Gastrocnemius medialis (tissue), 4 donors: ENCODE measurements around the gene RANBP2. TPM values are rescaled to one million over a fixed set of nuclear protein-coding genes. Genes with fewer than 3 reads are reported as not detected.

ENCODE experiments used
- ATAC-seq, 2 donors: fragments of 150-250 bp; one replicate each; pipeline ENCODE4 v1.9.1; 2016
- DNase-seq, 2 donors: peaks; one replicate each; pipeline ENCODE4 v3.0.0-alpha.2; 2019
- H3K27ac ChIP-seq, 4 donors: fragments of 200-600 bp; sonication (generic); 1 replicate in 1 of 4; 2 replicates in 3 of 4; pipeline ENCODE4 v1.5.1; 2016 to 2018; ENCODE audit warnings: mild to moderate bottlenecking in 2 of 4, moderate library complexity in 1 of 4
- H3K27me3 ChIP-seq, 3 donors: fragments of 200-600 bp; sonication (generic) in 2 of 3; 1 replicate in 1 of 3; 2 replicates in 2 of 3; pipeline versions ENCODE4 v1.5.1 to v1.6.0; 2016 to 2019; ENCODE audit warnings: mild to moderate bottlenecking in 1 of 3, moderate library complexity in 1 of 3
- H3K36me3 ChIP-seq, 2 donors: fragments of 200-600 bp; sonication (generic) in 1 of 2; one replicate each; pipeline ENCODE4 v1.5.1; 2017 to 2018
- H3K4me1 ChIP-seq, 2 donors: fragments of 200-600 bp; sonication (generic) in 1 of 2; one replicate each; pipeline ENCODE4 v1.5.1; 2016 to 2017; ENCODE audit warnings: mild to moderate bottlenecking in 2 of 2
- H3K4me3 ChIP-seq, 4 donors: fragments of 200-600 bp; sonication (generic) in 3 of 4; 1 replicate in 1 of 4; 2 replicates in 3 of 4; pipeline ENCODE4 v1.5.1; 2016 to 2019; ENCODE audit warnings: mild to moderate bottlenecking in 2 of 4
- H3K9me3 ChIP-seq, 3 donors: fragments of 200-600 bp; sonication (generic) in 2 of 3; 1 replicate in 1 of 3; 2 replicates in 2 of 3; pipeline ENCODE4 v1.5.1; 2016 to 2019
- CTCF ChIP-seq, 5 experiments: fragments of 450-650 bp in 3 of 5; fragments of 200-600 bp in 2 of 5; sonication (generic) in 2 of 5; IDR thresholded peaks in 4 of 5; conservative IDR thresholded peaks in 1 of 5; 1 replicate in 4 of 5; 2 replicates in 1 of 5; pipeline ENCODE4 v1.5.1; 2016 to 2019; ENCODE audit warnings: antibody characterized with exemption in 5 of 5, mild to moderate bottlenecking in 3 of 5, moderate library complexity in 3 of 5
- POLR2A ChIP-seq, 2 donors: fragments of 450-650 bp; IDR thresholded peaks; one replicate each; pipeline ENCODE4 v1.6.1; 2017; ENCODE audit warnings: antibody characterized with exemption in 2 of 2, mild to moderate bottlenecking in 2 of 2, moderate library complexity in 2 of 2
- in situ Hi-C, 4 donors: fragments of 200-750 bp; cut with MboI; loops; one replicate each; pipeline versions ENCODE4 v1.15.0 to v1.8.0; 2017; ENCODE audit warnings: low sequenced_read_pairs in 4 of 4
- intact Hi-C: fragments of 100-400 bp; cut with DNase I; formaldehyde crosslinking; loops from one replicate; pipeline ENCODE4 v1.15.1; 2023; ENCODE audit warnings: low total_unique reads
- total RNA-seq, 4 donors: library from RNA; depleted of rRNA; stranded (reverse); fragments of >200 nt; gene quantifications; one replicate each; pipeline versions ENCODE4 v1.1.0 to v1.2.3, GENCODE V29; 2016

Gene RANBP2
- total RNA-seq, 4 donors from 2014 or later, result 66.6 to 82.0 (median 76.7) TPM

GRCh38 chr2:108825254-108825653 is 106.0 kb downstream of the RANBP2 start:
- Histone ChIP-seq H3K27me3 (no peaks in the 10 kb centered on the region), H3K9me3 (no peaks in the 10 kb centered on the region), H3K4me3 (no peak overlapping the region), H3K4me1 (no peaks in the 10 kb centered on the region), H3K36me3 (no peaks in the 10 kb centered on the region), H3K27ac (no peak overlapping the region)
- ATAC-seq, result no peak
- in situ Hi-C loops, result no loop called here
- no peak for DNase-seq
- TF ChIP-seq POLR2A (IDR thresholded peaks at IDR 0.05) (no peak), CTCF (IDR thresholded peaks at IDR 0.05 in 4 of 5, conservative IDR thresholded peaks at IDR 0.05 in 1 of 5) (no peak)
- intact Hi-C loops, result no loop called here

GRCh38 chr2:108825736-108826135 is 106.5 kb downstream of the RANBP2 start:
- in situ Hi-C loops (no loop called here), intact Hi-C loops (no loop called here)
- Histone ChIP-seq H3K4me3 (no peak overlapping the region), H3K27me3 (no peaks in the 10 kb centered on the region), H3K36me3 (no peaks in the 10 kb centered on the region), H3K9me3 (no peaks in the 10 kb centered on the region), H3K4me1 (no peaks in the 10 kb centered on the region), H3K27ac (no peak overlapping the region)
- TF ChIP-seq CTCF (IDR thresholded peaks at IDR 0.05 in 4 of 5, conservative IDR thresholded peaks at IDR 0.05 in 1 of 5) (no peak), POLR2A (IDR thresholded peaks at IDR 0.05) (no peak)
- ATAC-seq (no peak), DNase-seq (no peak)

- no peak for DNase-seq
- intact Hi-C loops (no loop called here), in situ Hi-C loops (no loop called here)
- no peak for TF ChIP-seq CTCF (IDR thresholded peaks at IDR 0.05 in 4 of 5, conservative IDR thresholded peaks at IDR 0.05 in 1 of 5)
- no peak for TF ChIP-seq POLR2A (IDR thresholded peaks at IDR 0.05)
- Histone ChIP-seq H3K4me3 (no peak overlapping the region), H3K9me3 (no peaks in the 10 kb centered on the region), H3K27me3 (no peaks in the 10 kb centered on the region), H3K27ac (no peak overlapping the region), H3K4me1 (no peaks in the 10 kb centered on the region), H3K36me3 (no peaks in the 10 kb centered on the region)
- ATAC-seq, result no peak
These were observed 110.5 kb downstream of the RANBP2 start for GRCh38 chr2:108829578-108830310.

- ATAC-seq, result no peak
- Histone ChIP-seq H3K27me3 (no peaks in the 10 kb centered on the region), H3K4me1 (no peaks in the 10 kb centered on the region), H3K4me3 (no peak overlapping the region), H3K9me3 (peaks cover 0 to 8% (median 0%) of the 10 kb centered on the region in 3 donors), H3K27ac (no peak overlapping the region), H3K36me3 (no peaks in the 10 kb centered on the region)
- in situ Hi-C loops, result no loop called here
- intact Hi-C loops, result no loop called here
- TF ChIP-seq CTCF (IDR thresholded peaks at IDR 0.05 in 4 of 5, conservative IDR thresholded peaks at IDR 0.05 in 1 of 5) (no peak), POLR2A (IDR thresholded peaks at IDR 0.05) (no peak)
- DNase-seq, result no peak
These were observed 113.9 kb downstream of the RANBP2 start for GRCh38 chr2:108833219-108833618.

- H3K4me1 ChIP-seq, result no peaks in the 10 kb centered on the region
- peaks cover 0 to 11% (median 0%) of the 10 kb centered on the region in 3 donors for H3K9me3 ChIP-seq
- DNase-seq (no peak), ATAC-seq (no peak)
- TF ChIP-seq CTCF (IDR thresholded peaks at IDR 0.05 in 4 of 5, conservative IDR thresholded peaks at IDR 0.05 in 1 of 5), result no peak
- TF ChIP-seq POLR2A (IDR thresholded peaks at IDR 0.05), result no peak
- H3K4me3 ChIP-seq, result no peak overlapping the region
- intact Hi-C loops, result no loop called here
- in situ Hi-C loops, result no loop called here
- no peak overlapping the region for H3K27ac ChIP-seq
- H3K27me3 ChIP-seq, result no peaks in the 10 kb centered on the region
- no peaks in the 10 kb centered on the region for H3K36me3 ChIP-seq
These were observed 115.3 kb downstream of the RANBP2 start for GRCh38 chr2:108834620-108835019.
